Stimulated activated CD8-positive, alpha-beta memory T cell treated with anti-CD3 and anti-CD28 coated beads, Interleukin-15, amount 100 ng/mL, for 4 hours (primary cell): ENCODE data around the gene HYDIN.
"Not testable (repeated sequence)": the region's sequence is repeated elsewhere in the genome, so short reads cannot be mapped to it uniquely, and the experiment has no call there.

Experiments
- DNase-seq, 2 donors: peaks; one replicate each; pipeline ENCODE4 v3.0.0-alpha.2; 2020; ENCODE audit warnings: low read depth in 2 of 2

The HYDIN gene

DNA sequence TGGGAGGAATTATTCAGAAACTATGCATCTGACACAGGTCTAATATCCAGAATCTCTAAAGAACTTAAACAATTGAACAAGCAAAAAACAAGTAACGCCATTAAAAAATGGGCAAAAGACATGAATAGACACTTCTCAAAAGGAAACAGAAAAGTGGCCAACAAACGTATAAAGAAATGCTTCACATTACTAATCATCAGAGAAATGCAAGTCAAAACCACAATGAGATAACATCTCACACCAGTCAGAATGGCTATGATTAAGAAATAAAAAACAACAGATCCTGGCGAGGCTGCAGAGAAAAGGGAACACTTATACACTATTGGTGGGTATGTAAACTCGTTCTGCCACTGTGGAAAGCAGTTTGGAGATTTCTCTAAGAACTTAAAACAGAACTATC is 379.2 kb downstream of the HYDIN start:
- DNase-seq = not testable (repeated sequence)

GRCh38 chr16:70823498-70824118 is 406.9 kb downstream of the HYDIN start:
- DNase-seq = not testable (repeated sequence)

GRCh38 chr16:70822734-70823133 is 407.8 kb downstream of the HYDIN start:
- not testable (repeated sequence) for DNase-seq

- DNase-seq = not testable (repeated sequence)
Measured at GRCh38 chr16:70818088-70818487, 412.4 kb downstream of the HYDIN start.

DNA sequence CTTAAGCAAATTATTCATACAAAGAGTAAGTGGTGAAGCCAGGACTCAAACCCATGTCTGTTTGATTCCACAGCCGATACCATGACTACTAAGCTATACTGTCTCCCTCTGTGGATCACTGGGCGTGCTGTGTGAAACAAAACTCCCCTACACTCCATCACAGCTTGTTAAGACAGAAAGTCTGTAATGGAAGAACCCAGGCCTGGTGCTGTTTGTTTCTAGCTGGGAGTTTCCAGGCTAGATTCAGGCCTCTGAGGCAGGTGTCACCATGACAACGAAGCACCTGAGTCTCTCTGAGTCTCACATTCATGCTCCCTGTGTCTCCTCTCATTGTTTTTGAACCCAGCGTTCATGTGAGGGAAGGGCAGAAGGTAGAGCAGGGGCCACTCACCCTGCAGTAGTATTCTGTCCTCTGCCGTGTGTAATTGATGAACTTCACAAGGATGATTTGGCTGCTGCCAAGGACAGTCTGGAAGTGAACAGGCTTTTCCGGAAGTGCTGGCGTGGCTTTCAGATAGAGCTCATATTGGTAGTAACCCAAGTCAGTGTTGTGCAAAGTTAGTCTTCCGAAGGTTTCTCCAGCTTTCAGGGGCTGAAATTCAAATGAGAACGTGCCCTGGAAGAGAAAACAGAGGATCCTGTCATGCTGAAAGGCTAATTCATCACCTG is 421.0 kb downstream of the HYDIN start:
- no peak for DNase-seq

GRCh38 chr16:70808371-70808770 is 422.2 kb downstream of the HYDIN start:
- no peak for DNase-seq

DNA sequence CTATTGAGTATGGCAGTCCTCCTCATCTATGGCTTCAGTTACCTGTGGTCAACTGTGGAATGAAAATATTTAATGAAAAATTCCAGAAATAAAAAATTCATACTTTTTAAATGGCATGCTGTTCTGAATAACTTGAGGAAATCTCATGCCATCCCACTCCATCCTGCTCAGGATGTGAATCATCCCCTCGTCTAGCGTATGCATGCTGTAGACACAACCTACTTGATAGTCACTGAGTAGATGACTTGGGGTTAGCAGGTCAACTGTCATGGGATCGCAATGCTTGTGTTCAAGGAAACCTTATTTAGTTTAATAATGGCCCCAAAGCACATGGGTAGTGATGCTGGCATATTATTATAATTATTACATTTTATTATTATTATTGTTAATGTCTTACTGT is 424.7 kb downstream of the HYDIN start:
- no peak for DNase-seq

- DNase-seq = no peak
Measured at GRCh38 chr16:70805380-70805779, 425.1 kb downstream of the HYDIN start.

GRCh38 chr16:70804734-70805169 is 425.8 kb downstream of the HYDIN start:
- no peak for DNase-seq

DNA sequence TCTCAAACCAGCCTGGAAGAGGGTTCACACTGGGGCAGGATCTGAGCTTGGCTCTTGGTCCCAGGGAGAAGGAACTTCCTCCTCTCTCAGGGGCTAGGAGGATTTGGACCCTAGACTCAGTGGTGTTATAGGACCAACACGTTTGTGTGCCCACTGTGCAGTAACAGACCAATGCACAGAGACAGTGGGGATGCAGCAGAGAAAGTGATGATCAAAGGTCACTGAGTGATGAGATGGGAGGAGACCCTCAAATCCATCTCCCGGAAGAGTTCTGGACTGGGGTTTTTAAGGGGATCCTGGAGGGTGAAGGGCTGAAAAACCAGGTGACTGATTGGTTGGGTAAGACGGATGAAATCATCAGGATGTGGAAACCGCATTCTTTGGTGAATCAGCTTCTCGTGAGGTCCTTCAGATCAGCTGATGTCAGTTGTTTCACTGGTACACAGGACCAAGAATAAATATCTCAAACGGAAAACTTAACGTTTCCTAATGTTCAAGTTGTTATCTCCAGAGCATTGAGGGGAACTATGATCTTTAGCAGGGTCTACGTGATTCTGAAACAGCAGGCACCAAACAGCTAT is 426.3 kb downstream of the HYDIN start:
- DNase-seq = no peak

DNA sequence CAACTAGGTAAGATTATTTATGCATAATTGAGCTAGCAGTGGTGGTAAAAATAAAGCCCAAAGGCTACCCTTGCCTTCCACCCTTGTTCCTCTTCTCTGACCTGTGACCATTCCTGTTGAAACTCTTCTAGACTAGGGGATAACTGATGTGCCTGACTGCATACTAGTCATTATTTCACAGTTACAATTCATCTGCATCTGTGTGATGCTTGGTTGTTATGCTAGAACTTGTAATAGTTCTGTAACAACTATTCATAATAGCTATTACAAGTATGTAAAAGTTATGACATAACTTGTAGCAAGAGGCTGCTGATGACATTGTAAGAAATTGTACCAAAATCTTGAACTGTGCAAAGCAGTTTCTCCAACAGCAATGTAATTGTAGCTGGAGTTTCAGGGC is 427.2 kb downstream of the HYDIN start:
- no peak for DNase-seq

- DNase-seq = no peak
Measured at GRCh38 chr16:70801611-70802010, 428.9 kb downstream of the HYDIN start.

DNA sequence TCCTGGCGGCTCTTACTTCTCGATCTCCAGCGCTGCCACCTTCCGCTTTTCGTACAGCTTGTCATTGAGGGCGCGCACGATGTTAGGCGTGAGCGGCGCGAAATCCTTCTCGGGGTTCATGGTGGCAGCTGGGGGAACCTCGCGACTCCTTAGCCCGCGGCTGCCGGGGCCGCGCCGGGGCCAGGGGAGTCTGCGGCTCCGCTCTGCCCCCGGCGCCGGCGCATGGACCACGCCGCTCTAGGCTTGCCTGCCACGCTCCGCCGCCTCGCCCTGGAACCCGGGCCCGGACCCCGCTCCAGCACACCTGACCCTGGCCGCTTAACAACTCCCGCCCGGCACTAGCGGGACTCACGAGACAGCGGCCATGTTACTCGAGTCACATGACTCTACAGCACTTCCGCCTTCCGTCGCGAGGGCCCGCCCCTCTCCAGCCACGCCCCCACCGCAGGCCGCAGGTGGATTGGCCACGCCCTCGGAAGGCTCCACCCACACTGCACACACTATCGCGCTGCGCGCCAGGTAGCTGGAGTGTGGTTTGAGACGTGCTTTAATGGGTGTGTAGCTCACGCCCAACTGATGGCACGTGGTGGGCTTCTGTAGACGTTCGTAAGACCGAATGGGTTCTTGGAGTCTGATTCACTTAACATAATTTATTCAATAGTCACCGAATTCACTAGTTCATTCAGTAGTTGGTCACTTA is 429.6 kb downstream of the HYDIN start, which contains the start of gene VAC14:
Gene VAC14 (minus strand): TSS at position 378 of the 700 bp plus-strand sequence. CDS start 258 bp downstream, at position 120.
- peak; percentile 87 to 92 for DNase-seq

- no peak for DNase-seq
Measured at GRCh38 chr16:70800311-70800710, 430.2 kb downstream of the HYDIN start.

DNA sequence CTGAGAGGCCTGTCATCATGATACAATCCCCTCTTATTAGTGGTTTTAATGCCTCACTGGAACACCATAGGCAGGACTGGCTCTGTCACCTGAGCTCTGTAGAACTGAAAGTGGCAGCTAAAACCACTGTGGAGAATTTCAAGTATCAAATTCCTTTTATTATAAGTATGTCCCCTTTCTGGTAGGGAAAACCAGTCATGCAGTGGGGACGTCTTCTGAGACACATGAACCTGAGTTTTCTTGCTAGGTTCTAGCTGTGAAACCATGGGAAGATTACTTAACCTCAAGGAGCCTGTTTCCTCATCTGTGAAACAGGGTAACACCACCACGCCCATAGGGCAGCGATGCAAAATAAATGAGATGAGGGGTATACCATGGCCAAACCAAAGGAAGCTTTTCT is 434.2 kb downstream of the HYDIN start:
- DNase-seq = no peak

DNA sequence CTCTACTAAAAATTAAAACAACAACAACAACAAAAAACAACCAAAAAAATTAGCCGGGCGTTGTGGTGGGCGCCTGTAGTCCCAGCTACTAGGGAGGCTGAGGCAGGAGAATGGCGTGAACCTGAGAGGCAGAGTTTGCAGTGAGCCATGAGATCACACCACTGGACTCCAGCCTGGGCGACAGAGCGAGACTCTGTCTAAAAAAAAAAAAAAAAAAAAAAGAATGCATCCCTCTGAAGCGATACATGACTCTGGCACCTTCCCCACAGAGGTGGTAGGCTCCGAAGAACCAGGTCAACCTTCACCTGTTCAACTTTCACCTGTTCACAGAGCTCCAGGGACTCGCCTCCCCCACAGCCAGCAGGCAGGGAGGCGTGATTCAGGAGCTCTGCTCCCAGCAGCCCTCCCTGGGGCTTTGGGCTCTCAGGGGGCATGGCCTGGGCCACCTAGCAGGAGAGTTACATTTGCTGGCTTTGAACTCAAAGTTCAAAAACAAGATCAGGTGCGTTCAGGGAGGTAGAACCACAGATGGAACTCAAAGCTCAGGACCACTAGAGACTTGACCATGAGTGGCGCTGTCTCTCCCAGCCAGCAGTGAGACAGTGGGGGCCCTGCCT is 435.1 kb downstream of the HYDIN start:
- DNase-seq = no peak

GRCh38 chr16:70793851-70794502 is 436.5 kb downstream of the HYDIN start:
- no peak for DNase-seq

DNA sequence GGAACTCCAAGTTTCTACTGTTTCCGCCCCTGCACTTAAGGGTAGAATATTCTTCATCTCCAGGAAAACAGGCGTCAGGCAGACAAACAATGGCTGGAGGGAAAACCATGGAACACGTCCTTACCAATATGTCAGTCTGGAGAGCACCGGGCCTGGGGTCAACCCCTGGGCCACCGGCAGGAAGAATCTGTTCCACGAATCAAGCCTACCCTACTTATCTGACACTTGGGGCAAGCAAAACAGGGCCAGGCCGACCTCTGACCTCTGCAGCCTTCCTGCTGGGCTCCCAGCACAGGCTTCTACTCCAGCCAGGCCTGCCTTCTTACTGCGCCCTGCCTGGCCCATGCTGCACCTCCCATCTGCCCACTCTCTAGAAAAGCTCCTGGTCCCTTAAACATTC is 439.7 kb downstream of the HYDIN start:
- DNase-seq = no peak

DNA sequence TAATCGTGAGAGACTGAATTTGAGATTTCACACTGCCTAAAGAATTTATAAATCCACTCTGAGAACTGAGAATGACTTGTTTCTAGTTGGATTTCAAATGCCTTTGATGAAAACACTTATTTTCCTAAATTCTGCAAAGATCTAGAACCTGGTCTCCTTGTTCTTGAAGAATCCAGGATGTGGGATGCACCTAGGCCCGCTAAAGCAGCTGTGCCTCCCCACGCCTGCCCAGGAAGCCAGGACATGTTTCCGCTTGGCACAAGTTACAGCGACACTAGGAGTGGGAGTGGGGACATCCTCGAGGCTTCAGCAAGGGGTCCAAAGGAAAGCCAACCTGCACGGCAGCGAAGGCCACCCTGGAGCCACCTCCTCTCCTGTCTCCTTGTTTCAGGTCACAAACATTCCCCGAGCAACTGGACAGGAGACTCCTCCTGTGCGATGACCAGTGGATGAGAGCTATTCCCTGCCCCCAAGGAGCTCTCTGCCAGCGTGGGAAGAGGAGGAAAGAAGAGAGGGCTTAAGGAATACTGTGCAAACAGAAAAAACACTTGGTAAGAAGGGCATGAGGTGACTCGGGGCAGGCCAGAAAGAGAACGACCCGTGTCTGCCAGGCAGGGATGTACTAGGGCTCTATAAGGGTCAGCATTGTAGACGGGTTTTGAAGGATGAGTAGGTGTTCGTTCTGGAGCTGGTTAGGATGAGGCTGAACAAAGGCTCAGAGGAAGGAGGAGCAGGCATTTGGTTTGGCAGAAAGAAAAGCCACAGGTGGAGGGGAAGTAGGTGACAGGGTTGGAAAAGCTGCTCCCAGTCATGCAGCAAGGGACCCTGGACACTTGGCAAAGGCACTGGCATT is 440.7 kb downstream of the HYDIN start:
- DNase-seq = no peak
